Activated naive CD8-positive, alpha-beta T cell treated with anti-CD3 and anti-CD28 coated beads for 36 hours (primary cell): ENCODE data around the gene NAV2. TPM values are rescaled to one million over a fixed set of nuclear protein-coding genes. Genes with fewer than 3 reads are reported as not detected.

Source experiments
- DNase-seq: peaks from one replicate; pipeline ENCODE4 v3.0.0; 2021
- H3K27ac Mint-ChIP-seq: one replicate; pipeline ENCODE4 v1.8.0; 2022; ENCODE audit warnings: mild to moderate bottlenecking, moderate library complexity, mixed read lengths
- H3K27me3 Mint-ChIP-seq: one replicate; pipeline ENCODE4 v1.8.0; 2022; ENCODE audit warnings: mild to moderate bottlenecking, mixed read lengths
- H3K36me3 Mint-ChIP-seq: one replicate; pipeline ENCODE4 v1.8.0; 2021; ENCODE audit warnings: mild to moderate bottlenecking, mixed read lengths
- H3K4me1 Mint-ChIP-seq: one replicate; pipeline ENCODE4 v1.8.0; 2021; ENCODE audit warnings: mixed read lengths
- H3K4me3 Mint-ChIP-seq: one replicate; pipeline ENCODE4 v1.8.0; 2022; ENCODE audit warnings: mild to moderate bottlenecking, moderate library complexity, mixed read lengths
- H3K9me3 Mint-ChIP-seq: one replicate; pipeline ENCODE4 v1.8.0; 2022; ENCODE audit warnings: mixed read lengths
- total RNA-seq, 2 experiments: library from RNA; stranded (reverse); gene quantifications; one replicate each; pipeline ENCODE4 v1.2.3, GENCODE V29; 2021

The NAV2 gene
- total RNA-seq, 2 experiments from 2014 or later: 0.14 to 0.20 TPM

DNA sequence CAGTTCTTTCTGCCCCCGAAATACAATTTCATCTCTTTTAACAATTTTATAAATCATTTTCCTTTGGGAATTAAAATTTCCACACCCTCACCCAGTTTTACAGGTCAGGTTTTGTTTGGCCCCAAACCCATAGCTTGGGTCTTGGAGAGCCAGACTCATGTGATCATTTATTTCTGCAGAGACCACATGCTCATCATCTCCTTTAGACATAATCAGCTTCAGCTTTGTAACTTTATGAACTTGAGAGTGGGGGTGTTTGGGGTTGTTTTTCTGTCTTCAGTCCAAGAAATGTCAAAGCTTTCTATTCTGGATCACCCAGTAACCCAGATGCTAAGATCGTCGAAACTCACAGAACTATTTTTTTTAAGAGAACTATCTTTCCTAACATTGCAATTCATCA lies 376.7 kb downstream of the NAV2 start:
- no peak for DNase-seq
- H3K9me3 Mint-ChIP-seq: no peaks in the 10 kb centered on the region
- no peak overlapping the region for H3K27ac Mint-ChIP-seq
- H3K36me3 Mint-ChIP-seq: no peaks in the 10 kb centered on the region
- H3K4me3 Mint-ChIP-seq: no peak overlapping the region
- H3K27me3 Mint-ChIP-seq: peaks cover 12% of the 10 kb centered on the region
- peaks cover 17% of the 10 kb centered on the region for H3K4me1 Mint-ChIP-seq

DNA sequence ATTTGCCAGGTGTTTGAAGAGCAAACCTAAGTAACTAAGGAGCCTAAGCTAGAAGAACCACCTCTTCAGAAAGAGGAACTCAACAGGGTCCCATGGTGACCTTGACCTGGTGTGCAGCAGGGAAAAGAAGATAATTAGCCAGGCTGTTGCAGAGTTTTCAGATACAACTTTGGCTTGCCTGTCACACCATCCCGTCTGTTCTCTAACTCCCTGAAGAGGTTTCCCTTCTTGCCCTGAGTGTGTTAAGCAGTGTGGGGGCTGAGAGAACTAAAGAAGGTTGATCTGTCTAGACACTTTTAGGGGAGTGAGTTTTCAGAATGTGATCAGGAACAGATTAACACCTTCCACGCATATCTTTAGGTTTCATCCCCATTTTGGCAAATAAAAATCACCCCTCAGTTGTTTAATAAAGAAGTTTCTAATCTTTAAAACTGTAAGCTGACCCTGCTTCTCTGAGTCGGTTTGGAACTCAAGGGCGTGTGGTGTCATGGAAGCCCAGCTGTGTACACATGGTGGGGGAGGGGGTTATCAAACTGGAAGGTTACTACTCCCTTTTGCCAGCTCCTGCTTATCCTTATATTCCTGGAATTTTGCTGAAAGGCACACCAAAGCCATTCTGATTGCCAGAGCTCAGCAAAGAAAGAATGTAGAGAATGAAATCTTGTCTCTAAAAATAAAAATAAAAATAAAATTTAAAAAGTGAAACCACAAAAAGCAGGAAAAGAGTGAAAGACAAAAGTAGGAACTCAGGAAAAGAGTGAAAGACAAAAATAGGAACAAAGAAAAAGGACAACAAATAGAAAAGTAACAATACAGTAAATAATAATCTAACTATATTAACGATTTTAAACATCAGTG lies 377.4 kb downstream of the NAV2 start:
- Mint-ChIP-seq H3K9me3 (no peaks in the 10 kb centered on the region), H3K27ac (no peak overlapping the region), H3K27me3 (peaks cover 12% of the 10 kb centered on the region), H3K36me3 (no peaks in the 10 kb centered on the region), H3K4me1 (peaks cover 17% of the 10 kb centered on the region), H3K4me3 (no peak overlapping the region)
- DNase-seq: no peak

DNA sequence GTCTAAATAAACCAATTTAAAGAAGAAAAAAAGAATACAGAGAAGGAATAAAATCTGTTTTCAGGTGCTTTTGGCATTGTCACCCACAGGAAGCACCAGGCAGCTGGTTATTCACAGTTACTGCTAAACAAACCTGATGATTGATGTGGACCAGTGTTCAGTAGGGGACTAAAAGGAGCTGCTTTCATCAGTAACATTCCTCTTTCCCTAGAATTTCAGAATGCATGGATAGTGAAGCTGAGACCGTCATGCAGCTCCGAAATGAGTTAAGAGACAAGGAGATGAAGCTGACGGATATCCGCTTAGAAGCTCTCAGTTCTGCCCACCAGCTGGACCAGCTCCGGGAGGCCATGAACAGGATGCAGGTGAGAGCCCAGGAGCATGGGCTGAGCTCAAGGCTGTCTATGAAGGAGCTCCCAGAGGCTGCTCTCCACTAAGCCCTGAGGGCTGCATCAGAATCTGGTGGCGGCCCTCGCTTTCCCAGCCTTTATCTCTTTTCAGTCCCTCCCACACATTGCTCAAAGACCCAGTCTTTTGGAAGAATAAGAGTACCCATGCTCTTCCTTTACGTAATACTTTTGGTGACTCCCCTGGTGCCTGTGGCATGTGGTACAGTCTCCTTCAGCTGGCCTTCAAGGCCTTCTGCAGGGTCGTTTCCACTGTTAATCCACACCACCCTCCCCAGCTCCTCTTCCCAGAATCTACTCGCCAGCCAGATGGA lies 378.2 kb downstream of the NAV2 start:
- Mint-ChIP-seq H3K9me3 (no peaks in the 10 kb centered on the region), H3K27me3 (peaks cover 12% of the 10 kb centered on the region), H3K4me3 (no peak overlapping the region), H3K4me1 (peaks cover 17% of the 10 kb centered on the region), H3K36me3 (no peaks in the 10 kb centered on the region), H3K27ac (no peak overlapping the region)
- DNase-seq: no peak

DNA sequence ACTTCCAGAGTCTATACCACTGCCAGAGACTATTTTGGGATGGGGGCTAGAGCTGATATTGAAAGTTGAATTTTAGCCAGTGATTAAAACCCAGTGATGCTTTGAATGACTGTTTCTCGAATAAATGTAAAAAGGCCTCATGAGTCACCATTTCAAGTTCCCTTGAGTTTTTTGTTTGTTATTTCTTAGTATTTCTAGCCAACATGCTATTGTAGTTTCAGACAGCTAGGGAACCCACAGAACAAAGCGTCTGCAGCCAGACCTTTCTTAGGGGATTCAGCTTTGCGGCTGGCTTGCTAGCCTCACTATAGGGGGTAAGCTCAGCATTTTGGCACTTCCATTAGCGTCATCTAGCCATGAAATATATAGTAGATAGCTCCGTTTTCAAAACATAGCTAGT lies 381.1 kb downstream of the NAV2 start:
- H3K4me1 Mint-ChIP-seq: peaks cover 16% of the 10 kb centered on the region
- H3K27ac Mint-ChIP-seq: no peak overlapping the region

DNA sequence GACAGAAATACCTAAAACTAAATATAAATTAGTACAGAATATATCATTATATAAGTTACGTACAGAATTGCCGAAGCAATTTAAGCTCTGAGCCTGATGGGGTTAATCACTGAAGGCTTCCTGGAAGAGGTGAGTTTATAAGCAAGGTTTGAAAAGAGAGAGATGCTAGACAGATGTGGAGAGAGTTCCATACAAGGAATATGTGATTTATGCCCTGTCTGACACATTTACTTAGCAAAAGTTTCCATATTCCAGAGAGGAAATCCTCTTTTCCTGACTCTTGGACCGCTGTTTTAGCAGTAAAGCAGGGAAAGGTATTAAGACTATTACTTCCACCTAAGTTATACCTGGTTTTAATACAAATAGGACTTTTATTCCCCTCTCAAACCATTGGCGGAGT lies 382.6 kb downstream of the NAV2 start:
- H3K4me3 Mint-ChIP-seq: no peak overlapping the region
- no peaks in the 10 kb centered on the region for H3K36me3 Mint-ChIP-seq
- no peak for DNase-seq
- peaks cover 11% of the 10 kb centered on the region for H3K4me1 Mint-ChIP-seq
- H3K9me3 Mint-ChIP-seq: no peaks in the 10 kb centered on the region
- H3K27ac Mint-ChIP-seq: no peak overlapping the region
- no peaks in the 10 kb centered on the region for H3K27me3 Mint-ChIP-seq

More for the DNA sequence above, 381.1 kb downstream of the NAV2 start:
- H3K4me3 Mint-ChIP-seq: no peak overlapping the region
- no peaks in the 10 kb centered on the region for H3K9me3 Mint-ChIP-seq
- H3K36me3 Mint-ChIP-seq: no peaks in the 10 kb centered on the region
- DNase-seq: no peak
- peaks cover 8% of the 10 kb centered on the region for H3K27me3 Mint-ChIP-seq

DNA sequence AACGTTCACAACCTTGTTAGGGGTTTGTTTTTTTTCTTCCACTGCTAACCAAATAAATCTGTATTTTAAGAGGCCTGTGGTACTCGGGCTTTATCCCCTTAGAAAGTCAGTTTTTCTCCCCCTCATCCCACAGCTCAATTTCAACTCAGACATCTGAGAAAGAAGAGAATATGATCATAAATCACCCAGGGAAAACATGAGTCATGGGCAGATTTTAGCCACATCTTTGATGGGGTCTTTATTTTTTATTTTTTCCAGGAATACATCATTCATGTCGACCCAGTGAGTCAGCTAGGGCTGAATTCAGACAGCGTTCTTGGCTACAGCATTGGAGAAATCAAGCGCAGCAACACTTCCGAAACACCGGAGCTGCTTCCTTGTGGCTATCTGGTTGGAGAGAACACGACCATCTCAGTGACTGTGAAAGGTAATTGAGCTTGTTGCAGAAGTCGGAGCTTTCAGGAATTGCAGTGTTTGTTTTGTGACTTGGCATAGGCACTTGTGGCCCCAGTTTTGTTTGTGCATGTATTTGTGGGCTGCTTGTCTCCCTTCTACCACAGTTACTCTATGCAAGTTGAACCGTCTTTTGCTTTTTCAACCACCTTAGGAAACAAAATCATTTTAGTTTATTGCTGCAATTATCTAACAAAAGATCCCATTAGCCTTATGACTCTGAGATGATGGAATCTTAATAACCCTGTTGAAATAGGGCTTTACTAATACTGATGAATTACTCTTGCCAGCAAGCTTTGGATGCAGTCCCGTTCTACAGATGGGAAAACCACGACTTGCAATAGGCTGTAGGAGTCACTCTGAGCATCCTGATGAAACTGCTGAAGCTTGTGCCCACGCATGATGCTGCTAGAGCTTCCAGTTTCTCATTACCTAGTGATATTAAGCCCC lies 384.9 kb downstream of the NAV2 start:
- peaks cover 11% of the 10 kb centered on the region for H3K4me1 Mint-ChIP-seq
- no peak overlapping the region for H3K4me3 Mint-ChIP-seq
- DNase-seq: no peak
- H3K36me3 Mint-ChIP-seq: no peaks in the 10 kb centered on the region
- no peak overlapping the region for H3K27ac Mint-ChIP-seq
- H3K9me3 Mint-ChIP-seq: no peaks in the 10 kb centered on the region
- H3K27me3 Mint-ChIP-seq: no peaks in the 10 kb centered on the region

DNA sequence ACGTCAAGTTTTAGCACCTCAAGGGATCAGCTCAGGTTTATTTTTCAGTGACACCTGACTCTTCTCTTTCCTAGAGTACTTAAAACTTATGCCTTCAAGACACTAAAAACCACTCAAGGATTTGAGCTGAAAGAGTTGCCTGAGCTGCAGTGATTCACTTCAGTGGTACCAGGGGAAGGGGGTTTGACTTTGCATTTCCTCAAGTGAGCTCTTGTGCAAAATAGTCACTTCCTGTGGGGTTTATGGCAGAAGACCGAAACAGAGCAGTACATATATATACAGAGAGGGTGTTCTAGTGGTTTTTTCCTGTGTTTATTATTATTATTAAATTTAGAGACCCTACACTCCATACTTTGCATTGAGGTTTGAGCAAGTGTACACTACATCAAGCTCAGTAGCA lies 386.9 kb downstream of the NAV2 start:
- H3K36me3 Mint-ChIP-seq: no peaks in the 10 kb centered on the region
- no peaks in the 10 kb centered on the region for H3K27me3 Mint-ChIP-seq
- no peak overlapping the region for H3K27ac Mint-ChIP-seq
- H3K4me3 Mint-ChIP-seq: no peak overlapping the region
- no peaks in the 10 kb centered on the region for H3K9me3 Mint-ChIP-seq
- H3K4me1 Mint-ChIP-seq: peaks cover 11% of the 10 kb centered on the region
- DNase-seq: no peak

DNA sequence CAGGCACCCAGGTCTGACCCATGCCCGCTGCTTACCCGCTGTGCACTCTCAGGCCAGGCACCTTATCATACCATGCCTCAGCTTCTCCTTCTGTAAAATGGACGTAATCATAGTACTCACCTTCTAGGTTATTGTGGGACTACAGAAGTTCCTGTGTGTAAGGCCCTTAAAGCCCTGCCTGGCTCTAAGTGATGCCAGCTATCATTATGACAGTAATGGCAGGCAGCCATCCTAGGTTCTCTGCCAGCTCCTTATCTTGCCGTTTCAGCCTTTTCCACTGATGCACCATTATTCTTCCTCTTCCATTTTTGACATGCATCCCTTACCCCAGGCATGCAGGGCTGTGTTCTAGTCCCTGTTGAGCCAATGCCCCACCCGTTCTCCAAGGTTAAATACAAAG lies 389.8 kb downstream of the NAV2 start:
- Mint-ChIP-seq H3K4me1 (peaks cover 11% of the 10 kb centered on the region), H3K27ac (no peak overlapping the region), H3K27me3 (no peaks in the 10 kb centered on the region), H3K4me3 (no peak overlapping the region), H3K36me3 (no peaks in the 10 kb centered on the region), H3K9me3 (no peaks in the 10 kb centered on the region)
- DNase-seq: no peak

DNA sequence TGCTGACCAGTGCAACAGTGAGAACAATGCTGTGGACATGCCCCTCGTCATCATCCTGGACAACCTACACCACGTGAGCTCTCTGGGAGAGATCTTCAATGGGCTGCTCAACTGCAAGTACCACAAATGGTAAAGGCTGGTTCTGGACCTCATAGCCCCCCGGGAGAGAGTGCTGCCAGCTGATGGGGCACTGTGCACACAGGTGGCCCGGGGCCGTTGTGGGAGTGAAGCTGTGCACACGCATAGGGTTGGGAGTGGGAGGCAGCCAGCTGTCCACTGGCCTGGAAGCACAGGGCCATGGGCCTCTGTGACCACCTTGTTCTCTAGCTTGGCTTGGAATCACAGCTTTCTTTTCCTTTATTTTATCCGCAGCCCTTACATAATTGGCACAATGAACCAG lies 390.6 kb downstream of the NAV2 start:
- H3K27ac Mint-ChIP-seq: no peak overlapping the region
- H3K27me3 Mint-ChIP-seq: peaks cover 3% of the 10 kb centered on the region
- no peak for DNase-seq
- H3K4me1 Mint-ChIP-seq: peaks cover 7% of the 10 kb centered on the region
- no peaks in the 10 kb centered on the region for H3K36me3 Mint-ChIP-seq
- H3K9me3 Mint-ChIP-seq: no peaks in the 10 kb centered on the region
- no peak overlapping the region for H3K4me3 Mint-ChIP-seq

DNA sequence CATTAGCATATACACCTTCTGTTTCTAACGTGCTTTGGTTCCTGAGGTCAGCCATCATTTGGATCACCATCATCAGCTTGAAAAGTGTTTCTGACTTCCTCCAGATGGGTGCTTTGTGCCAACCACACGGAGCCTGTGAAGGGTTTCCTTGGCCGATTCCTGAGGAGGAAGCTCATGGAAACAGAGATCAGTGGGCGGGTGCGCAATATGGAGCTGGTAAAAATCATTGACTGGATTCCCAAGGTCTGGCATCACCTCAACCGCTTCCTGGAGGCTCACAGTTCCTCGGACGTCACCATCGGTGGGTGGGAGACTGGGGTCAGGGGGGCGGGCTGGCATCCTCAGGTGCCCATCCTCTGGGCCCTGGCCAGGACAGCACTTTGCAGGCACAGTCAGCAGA lies 392.8 kb downstream of the NAV2 start:
- H3K27ac Mint-ChIP-seq: no peak overlapping the region
- no peak overlapping the region for H3K4me3 Mint-ChIP-seq
- no peak for DNase-seq
- no peaks in the 10 kb centered on the region for H3K36me3 Mint-ChIP-seq
- no peaks in the 10 kb centered on the region for H3K9me3 Mint-ChIP-seq
- H3K27me3 Mint-ChIP-seq: peaks cover 3% of the 10 kb centered on the region
- H3K4me1 Mint-ChIP-seq: no peaks in the 10 kb centered on the region

DNA sequence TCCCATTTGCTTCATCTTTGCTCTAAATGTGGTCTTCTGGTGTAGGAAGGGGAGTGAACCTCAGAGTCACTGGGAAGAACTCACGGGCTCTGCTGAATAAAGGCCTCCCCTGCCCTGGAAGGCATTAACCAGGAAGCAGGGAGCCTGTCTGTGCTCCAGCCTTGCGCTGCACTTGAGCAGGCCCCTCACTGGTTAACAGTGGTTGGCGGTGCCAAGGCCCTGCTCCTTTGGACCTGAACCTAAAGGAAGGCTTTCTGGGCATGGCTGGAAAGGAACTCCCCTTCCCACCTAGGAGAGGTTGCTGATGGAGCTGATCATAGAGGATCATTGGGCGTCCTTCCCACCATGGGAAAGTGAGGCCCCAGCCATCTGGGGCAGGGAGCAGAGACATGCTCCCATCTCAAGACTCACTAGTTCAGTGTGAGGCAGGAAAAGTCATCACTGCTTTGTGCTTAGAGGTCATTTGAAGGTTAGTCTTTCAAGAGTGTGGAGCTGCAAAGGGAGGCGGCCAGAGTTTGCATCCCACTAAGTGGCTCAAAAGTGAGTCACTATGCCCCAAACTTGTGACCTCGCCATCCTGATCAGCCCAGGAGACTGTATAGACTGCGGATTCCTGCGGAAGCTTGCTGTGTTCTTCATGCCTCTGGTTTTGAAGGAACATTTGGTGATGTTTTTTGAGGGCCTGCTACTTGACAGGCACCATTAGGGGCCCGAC lies 397.3 kb downstream of the NAV2 start:
- Mint-ChIP-seq H3K36me3 (no peaks in the 10 kb centered on the region), H3K9me3 (no peaks in the 10 kb centered on the region), H3K4me3 (no peak overlapping the region), H3K27me3 (peaks cover 7% of the 10 kb centered on the region), H3K27ac (no peak overlapping the region), H3K4me1 (no peaks in the 10 kb centered on the region)
- DNase-seq: no peak

DNA sequence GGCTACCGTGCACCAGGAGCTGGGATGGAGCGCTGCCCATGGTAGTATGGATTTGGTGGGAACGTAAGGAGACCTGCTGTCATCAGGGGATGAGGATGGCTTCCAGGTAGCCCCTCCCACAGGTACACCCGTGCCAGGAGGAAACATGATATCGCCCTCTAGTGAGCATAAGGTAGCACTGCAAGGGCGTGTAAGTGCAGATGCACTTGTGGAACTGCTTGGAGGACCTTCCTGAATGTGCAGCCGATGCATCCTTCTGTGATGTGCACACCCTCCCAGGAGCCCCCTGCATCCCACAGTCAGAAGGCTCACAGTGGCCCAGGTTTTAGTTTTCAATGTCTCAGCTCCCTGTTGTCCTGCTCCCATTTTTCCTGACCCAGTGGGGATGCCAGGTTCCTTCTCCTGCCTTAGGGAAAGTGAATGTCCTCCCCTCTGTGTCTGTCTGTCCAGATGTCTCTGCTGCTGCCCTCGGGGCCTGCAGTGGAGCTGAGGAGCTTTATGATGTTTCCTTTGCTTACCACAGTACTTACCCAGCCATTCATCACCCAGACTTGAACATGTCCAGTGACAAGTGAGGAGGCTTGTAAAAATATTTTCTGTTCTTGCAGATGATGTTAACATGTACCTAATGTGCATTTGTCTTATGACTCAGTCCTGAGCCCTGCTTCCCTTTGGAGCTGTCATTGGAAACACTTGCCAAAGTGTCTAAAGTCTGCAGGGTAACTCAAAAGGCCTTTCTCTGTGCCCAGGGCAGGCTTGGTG lies 398.5 kb downstream of the NAV2 start:
- H3K27ac Mint-ChIP-seq: no peak overlapping the region
- no peak overlapping the region for H3K4me3 Mint-ChIP-seq
- peak; percentile 48 for DNase-seq

DNA sequence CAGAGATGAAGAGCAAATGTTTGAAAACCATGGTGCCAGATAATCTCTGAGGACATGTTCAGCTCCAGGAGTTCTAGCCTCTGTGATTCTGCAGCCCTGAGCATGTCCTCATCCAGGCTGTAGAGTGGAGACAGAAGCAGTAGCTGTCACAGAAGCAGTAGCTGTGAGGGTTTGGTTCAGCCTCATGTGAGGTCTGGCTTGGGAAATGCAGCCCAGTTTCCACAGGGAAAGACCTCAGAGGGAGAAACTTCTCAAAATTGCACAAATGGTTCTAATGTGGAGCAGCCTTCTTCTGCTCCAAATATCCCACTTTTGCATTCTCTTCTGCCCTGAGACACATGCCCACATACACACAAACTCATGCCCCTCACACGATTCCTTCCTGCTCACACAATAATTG lies 399.2 kb downstream of the NAV2 start:
- Mint-ChIP-seq H3K4me3 (no peak overlapping the region), H3K27me3 (peaks cover 7% of the 10 kb centered on the region), H3K9me3 (no peaks in the 10 kb centered on the region), H3K27ac (no peak overlapping the region), H3K36me3 (no peaks in the 10 kb centered on the region), H3K4me1 (no peaks in the 10 kb centered on the region)
- no peak for DNase-seq

More for the DNA sequence above, 398.5 kb downstream of the NAV2 start:
- Mint-ChIP-seq H3K27me3 (peaks cover 7% of the 10 kb centered on the region), H3K4me1 (no peaks in the 10 kb centered on the region), H3K9me3 (no peaks in the 10 kb centered on the region), H3K36me3 (no peaks in the 10 kb centered on the region)
